ENCODE measurements around the gene P2RX7. TPM values are rescaled to one million over a fixed set of nuclear protein-coding genes. Genes with fewer than 3 reads are reported as not detected.

The P2RX7 gene
- polyA plus RNA-seq, 2 of the 4 experiments (the other 2 are of a cell fraction), result 0.03 TPM; not detected in 1

- no peak for TF ChIP-seq RCOR1 (IDR thresholded peaks at IDR 0.05; ENCODE audit: low read depth, low read length)
- TF ChIP-seq RAD21 (conservative IDR thresholded peaks at IDR 0.05 in 1 of 2, IDR thresholded peaks at IDR 0.05 in 1 of 2), result no peak
- TF ChIP-seq HDAC2 (IDR thresholded peaks at IDR 0.05), result no peak
- no peak for TF ChIP-seq HOXB5 (CRISPR knock-in tag; IDR thresholded peaks at IDR 0.05)
- TF ChIP-seq HMGXB4 (CRISPR knock-in tag; IDR thresholded peaks at IDR 0.05; ENCODE audit: borderline replicate concordance), result no peak
- TF ChIP-seq EP300 (IDR thresholded peaks at IDR 0.05), result no peak
- TF ChIP-seq, protein P1, sequence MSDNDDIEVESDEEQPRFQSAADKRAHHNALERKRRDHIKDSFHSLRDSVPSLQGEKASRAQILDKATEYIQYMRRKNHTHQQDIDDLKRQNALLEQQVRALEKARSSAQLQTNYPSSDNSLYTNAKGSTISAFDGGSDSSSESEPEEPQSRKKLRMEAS (IDR thresholded peaks at IDR 0.05), result no peak
- no peak for TF ChIP-seq ZNF302 (CRISPR knock-in tag; IDR thresholded peaks at IDR 0.05)
- TF ChIP-seq SREBF2 (IDR thresholded peaks at IDR 0.05), result no peak
- Histone ChIP-seq H3K4me1 (no peaks in the 10 kb centered on the region), H3K4me3 (no peak overlapping the region), H3K4me2 (no peak overlapping the region), H3K9me3 (no peaks in the 10 kb centered on the region), H3K27ac (no peak overlapping the region)
- DNase-seq (ENCODE audit: low read depth in 1 of 2, low spot score in 1 of 2) (no peak), ATAC-seq (no peak), FAIRE-seq (no peak)
- POLR2A ChIA-PET, result no interaction called here
- CTCF ChIA-PET, result interaction anchor here (0.5 to 1.4 kb wide), 3 partner anchors 21 to 470 kb away, joined by 3 to 4 read pairs (median 4); no protein-coding TSS in a partner anchor
- 87% methylated on average over 10 of the region's 10 CpGs for WGBS (ENCODE audit: missing lambda C conversion rate)
Measured at GRCh38 chr12:121089813-121090430, 42.8 kb upstream of the P2RX7 start.

DNA sequence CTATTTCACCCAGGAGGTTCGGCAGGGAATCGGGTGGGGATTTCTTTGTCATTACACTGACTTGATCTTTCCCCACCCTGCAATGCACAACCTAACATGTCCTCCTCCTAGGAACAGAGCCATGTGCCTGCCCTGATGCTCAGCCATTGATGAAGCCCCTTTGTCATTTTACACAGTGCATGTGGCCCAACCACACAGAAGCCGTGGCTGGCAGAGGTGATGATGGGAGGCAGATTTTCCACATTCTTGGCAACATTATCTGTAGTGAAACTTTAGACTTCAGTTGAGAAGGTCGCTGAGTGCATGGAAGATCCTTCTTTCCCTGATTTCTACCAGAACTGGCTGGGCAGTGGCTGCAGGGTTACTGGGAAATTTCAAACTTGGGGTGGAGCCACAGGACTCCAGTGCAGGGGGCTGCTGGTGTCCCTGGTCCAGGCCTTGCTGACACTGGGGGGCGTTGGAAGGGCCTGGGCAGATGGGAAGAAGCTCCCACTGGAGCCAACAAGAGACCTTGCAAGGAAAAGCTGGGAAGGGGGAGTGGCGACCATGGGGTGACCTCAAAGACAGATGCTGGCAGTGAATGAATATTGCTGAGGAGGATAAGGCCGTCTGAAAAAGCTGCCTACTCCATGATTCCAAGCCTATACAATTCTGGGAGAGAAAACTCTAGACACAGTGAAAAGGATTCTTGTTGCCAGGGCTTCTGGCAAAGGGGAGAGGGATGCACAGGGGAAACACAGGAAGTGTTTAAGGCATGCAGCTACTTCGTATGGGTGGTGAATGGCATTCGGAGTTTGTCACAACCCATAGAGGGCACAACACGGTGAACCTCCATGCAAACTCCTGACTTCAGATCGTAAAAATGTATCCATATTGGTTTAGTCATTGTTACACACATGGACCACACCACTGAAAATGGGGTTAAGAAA, 41.8 kb upstream of the P2RX7 start:
- FAIRE-seq (no peak), DNase-seq (ENCODE audit: low read depth in 1 of 2, low spot score in 1 of 2) (no peak), ATAC-seq (no peak)
- no peak overlapping the region for H3K27ac ChIP-seq
- 43% methylated on average over 11 of the region's 11 CpGs for WGBS (ENCODE audit: missing lambda C conversion rate)
- ChIA-PET POLR2A (no interaction called here), CTCF (interaction anchor here (1.4 to 2.7 kb wide), 3 partner anchors 20 to 352 kb away, joined by 3 to 8 read pairs (median 5); no protein-coding TSS in a partner anchor)
- TF ChIP-seq HMGXB4 (CRISPR knock-in tag; IDR thresholded peaks at IDR 0.05; ENCODE audit: borderline replicate concordance) (no peak), RFX5 (IDR thresholded peaks at IDR 0.05) (no peak), BCL3 (IDR thresholded peaks at IDR 0.05) (no peak), NR3C1 (IDR thresholded peaks at IDR 0.05) (no peak), POLR2A (IDR thresholded peaks at IDR 0.05; ENCODE audit: low read length) (no peak), NFE2L2 (conservative IDR thresholded peaks at IDR 0.05; ENCODE audit: low read length) (no peak), TFCP2L1 (CRISPR knock-in tag; IDR thresholded peaks at IDR 0.05) (no peak)
- TF ChIP-seq, protein P2, sequence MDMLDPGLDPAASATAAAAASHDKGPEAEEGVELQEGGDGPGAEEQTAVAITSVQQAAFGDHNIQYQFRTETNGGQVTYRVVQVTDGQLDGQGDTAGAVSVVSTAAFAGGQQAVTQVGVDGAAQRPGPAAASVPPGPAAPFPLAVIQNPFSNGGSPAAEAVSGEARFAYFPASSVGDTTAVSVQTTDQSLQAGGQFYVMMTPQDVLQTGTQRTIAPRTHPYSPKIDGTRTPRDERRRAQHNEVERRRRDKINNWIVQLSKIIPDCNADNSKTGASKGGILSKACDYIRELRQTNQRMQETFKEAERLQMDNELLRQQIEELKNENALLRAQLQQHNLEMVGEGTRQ (IDR thresholded peaks at IDR 0.05), result no peak
- no peak overlapping the region for H3K4me3 ChIP-seq
- no peak overlapping the region for H3K4me2 ChIP-seq
- H3K9me3 ChIP-seq, result no peaks in the 10 kb centered on the region
- peaks cover 4% of the 10 kb centered on the region; the same call in 1 of the 3 replicates for H3K4me1 ChIP-seq
